HL-60 (cell line): ENCODE results near the gene GPD1.

Experiments
- GABPA ChIP-seq: IDR thresholded peaks from 2 replicates; pipeline ENCODE4 v1.6.1; 2012; ENCODE audit warnings: low read depth
- POLR2AphosphoS5 ChIP-seq: IDR thresholded peaks from 2 replicates; pipeline ENCODE4 v1.6.1; 2012; ENCODE audit warnings: low read depth
- TF ChIP-seq, protein P1 (sequence below): IDR thresholded peaks from one replicate; pipeline ENCODE4 v1.5.1; 2011; ENCODE audit warnings: low read length, control low read depth, inconsistent platforms; ENCODE audit not compliant: insufficient read depth
- TF ChIP-seq, protein P2 (sequence below): IDR thresholded peaks from 2 replicates; pipeline ENCODE4 v1.6.1; 2012; ENCODE audit warnings: low read depth; ENCODE audit not compliant: insufficient replicate concordance

GRCh38 chr12:50107416-50108268, 3.8 kb downstream of the GPD1 start:
- TF ChIP-seq, protein P1, sequence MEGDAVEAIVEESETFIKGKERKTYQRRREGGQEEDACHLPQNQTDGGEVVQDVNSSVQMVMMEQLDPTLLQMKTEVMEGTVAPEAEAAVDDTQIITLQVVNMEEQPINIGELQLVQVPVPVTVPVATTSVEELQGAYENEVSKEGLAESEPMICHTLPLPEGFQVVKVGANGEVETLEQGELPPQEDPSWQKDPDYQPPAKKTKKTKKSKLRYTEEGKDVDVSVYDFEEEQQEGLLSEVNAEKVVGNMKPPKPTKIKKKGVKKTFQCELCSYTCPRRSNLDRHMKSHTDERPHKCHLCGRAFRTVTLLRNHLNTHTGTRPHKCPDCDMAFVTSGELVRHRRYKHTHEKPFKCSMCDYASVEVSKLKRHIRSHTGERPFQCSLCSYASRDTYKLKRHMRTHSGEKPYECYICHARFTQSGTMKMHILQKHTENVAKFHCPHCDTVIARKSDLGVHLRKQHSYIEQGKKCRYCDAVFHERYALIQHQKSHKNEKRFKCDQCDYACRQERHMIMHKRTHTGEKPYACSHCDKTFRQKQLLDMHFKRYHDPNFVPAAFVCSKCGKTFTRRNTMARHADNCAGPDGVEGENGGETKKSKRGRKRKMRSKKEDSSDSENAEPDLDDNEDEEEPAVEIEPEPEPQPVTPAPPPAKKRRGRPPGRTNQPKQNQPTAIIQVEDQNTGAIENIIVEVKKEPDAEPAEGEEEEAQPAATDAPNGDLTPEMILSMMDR = no peak
- TF ChIP-seq POLR2AphosphoS5 (no peak), GABPA (no peak)
- TF ChIP-seq, protein P2, sequence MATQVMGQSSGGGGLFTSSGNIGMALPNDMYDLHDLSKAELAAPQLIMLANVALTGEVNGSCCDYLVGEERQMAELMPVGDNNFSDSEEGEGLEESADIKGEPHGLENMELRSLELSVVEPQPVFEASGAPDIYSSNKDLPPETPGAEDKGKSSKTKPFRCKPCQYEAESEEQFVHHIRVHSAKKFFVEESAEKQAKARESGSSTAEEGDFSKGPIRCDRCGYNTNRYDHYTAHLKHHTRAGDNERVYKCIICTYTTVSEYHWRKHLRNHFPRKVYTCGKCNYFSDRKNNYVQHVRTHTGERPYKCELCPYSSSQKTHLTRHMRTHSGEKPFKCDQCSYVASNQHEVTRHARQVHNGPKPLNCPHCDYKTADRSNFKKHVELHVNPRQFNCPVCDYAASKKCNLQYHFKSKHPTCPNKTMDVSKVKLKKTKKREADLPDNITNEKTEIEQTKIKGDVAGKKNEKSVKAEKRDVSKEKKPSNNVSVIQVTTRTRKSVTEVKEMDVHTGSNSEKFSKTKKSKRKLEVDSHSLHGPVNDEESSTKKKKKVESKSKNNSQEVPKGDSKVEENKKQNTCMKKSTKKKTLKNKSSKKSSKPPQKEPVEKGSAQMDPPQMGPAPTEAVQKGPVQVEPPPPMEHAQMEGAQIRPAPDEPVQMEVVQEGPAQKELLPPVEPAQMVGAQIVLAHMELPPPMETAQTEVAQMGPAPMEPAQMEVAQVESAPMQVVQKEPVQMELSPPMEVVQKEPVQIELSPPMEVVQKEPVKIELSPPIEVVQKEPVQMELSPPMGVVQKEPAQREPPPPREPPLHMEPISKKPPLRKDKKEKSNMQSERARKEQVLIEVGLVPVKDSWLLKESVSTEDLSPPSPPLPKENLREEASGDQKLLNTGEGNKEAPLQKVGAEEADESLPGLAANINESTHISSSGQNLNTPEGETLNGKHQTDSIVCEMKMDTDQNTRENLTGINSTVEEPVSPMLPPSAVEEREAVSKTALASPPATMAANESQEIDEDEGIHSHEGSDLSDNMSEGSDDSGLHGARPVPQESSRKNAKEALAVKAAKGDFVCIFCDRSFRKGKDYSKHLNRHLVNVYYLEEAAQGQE = no peak
